LNCaP clone FGC (cell line): ENCODE results near the gene AQP4.

Experiments
- DNase-seq: peaks from one replicate; pipeline ENCODE4 v3.0.0-alpha.2; 2011; ENCODE audit warnings: low read depth
- H3K4me3 ChIP-seq: 2 replicates; pipeline ENCODE4 v1.5.1; 2011; ENCODE audit warnings: mild to moderate bottlenecking, low read depth, low read length, control low read depth
- TF ChIP-seq, protein P1 (sequence below): IDR thresholded peaks from 2 replicates; pipeline ENCODE4 v1.5.1; 2012; ENCODE audit warnings: mild to moderate bottlenecking; ENCODE audit not compliant: control insufficient read depth, insufficient read depth; ENCODE audit errors: extremely low read depth

The AQP4 gene, protein sequence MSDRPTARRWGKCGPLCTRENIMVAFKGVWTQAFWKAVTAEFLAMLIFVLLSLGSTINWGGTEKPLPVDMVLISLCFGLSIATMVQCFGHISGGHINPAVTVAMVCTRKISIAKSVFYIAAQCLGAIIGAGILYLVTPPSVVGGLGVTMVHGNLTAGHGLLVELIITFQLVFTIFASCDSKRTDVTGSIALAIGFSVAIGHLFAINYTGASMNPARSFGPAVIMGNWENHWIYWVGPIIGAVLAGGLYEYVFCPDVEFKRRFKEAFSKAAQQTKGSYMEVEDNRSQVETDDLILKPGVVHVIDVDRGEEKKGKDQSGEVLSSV

DNA sequence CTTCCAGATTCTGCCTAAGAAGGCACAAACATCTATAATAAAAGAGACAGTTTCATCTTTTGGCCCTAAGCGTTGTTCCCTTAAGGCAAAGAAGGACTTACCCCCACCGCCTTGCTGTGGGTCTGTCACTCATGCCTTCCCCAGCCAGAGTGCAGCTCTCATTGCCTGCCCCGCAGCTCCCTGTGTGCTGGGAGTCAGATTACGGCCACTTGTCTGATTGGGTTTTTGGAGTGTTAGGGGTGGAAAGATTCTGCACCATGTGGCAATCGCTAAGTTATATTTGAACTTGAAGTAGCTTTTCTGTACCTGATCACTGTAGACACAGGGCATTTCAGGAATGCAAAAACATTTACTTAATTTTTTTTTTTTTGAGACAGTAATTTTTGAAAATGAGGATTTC, at the start of gene AQP4:
Gene AQP4, minus strand, starts transcription at position 151 of the 400 bp plus-strand sequence. Its CDS starts 18 bp downstream, at position 133.
- no peak within 1 kb of the TSS for H3K4me3 ChIP-seq
- no peak for DNase-seq

DNA sequence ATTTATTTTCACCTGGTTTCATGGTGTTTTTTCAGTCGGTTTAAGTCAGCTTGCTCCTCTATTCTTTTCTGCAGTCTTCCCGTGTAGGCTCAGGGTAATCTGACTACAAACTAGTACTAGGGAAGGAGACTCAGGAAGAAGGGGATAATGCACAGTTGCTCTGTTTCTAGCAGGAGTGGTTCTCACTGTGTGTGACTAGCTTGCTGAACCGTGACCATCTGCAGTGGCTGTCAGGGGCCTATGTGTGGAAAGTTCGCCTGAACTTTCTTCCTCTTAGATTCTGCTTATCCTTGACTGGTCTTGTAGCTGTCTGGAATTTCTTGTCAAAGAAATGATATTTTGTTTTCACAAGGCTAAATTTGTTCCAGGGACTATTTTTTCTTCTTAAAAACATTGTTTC, 46.3 kb upstream of the AQP4 start:
- H3K4me3 ChIP-seq: no peak overlapping the region
- DNase-seq: no peak
- TF ChIP-seq, protein P1, sequence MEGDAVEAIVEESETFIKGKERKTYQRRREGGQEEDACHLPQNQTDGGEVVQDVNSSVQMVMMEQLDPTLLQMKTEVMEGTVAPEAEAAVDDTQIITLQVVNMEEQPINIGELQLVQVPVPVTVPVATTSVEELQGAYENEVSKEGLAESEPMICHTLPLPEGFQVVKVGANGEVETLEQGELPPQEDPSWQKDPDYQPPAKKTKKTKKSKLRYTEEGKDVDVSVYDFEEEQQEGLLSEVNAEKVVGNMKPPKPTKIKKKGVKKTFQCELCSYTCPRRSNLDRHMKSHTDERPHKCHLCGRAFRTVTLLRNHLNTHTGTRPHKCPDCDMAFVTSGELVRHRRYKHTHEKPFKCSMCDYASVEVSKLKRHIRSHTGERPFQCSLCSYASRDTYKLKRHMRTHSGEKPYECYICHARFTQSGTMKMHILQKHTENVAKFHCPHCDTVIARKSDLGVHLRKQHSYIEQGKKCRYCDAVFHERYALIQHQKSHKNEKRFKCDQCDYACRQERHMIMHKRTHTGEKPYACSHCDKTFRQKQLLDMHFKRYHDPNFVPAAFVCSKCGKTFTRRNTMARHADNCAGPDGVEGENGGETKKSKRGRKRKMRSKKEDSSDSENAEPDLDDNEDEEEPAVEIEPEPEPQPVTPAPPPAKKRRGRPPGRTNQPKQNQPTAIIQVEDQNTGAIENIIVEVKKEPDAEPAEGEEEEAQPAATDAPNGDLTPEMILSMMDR: no peak

More for the DNA sequence above, at the start of gene AQP4:
- TF ChIP-seq, protein P1: no peak

DNA sequence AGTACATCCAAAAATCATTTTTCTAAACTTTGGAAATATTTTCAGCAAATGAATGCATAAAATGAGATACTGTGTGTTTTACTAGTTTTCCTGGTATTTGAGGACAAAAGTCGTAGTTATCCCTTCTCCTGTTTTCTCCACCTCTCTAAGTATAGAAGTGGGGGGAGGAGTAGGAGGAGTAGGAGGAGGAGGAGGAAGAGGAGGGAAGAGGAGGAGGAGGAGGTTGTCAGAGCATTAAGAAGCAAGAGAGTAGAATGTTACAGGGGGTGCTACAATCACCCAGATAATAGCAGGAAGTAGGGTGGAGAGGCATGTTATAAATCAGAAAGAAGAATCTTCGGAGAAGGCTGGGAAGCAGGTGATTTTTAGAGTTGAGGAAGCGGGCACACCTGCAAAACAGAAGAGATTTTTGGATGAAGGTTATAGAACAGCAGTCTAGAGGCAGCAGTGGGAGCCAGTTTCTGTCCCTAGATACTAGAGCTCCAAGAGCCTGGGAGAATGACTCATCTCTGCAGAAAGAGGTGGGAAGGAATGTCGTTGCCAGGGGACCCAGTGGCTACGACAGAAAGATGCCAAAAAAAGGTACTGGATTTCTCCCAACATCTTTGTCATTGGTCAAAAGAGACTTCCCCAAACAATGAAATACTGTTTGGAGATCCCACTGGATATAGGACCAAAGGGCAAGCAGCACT, 44.2 kb upstream of the AQP4 start:
- H3K4me3 ChIP-seq: no peak overlapping the region
- DNase-seq: no peak
- TF ChIP-seq, protein P1: no peak

DNA sequence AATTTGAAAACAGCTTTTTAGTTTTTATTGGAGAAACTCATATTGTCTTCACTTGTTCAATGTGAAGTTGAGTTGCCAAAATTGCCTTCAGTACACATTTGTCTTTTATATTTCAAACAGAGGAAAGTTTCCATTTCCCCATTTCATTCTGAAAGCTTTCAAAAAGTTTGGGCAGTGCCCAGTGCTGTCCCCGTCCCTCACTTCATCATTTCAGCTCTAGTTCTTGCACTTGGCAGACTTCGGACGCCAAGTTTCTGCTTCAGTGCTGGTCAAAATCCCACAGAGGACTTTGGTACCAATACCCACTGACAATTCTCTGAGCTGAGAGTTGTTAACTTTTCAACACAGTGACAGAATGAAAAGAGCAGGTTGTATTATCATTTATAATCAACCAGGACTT, 43.4 kb upstream of the AQP4 start:
- no peak overlapping the region for H3K4me3 ChIP-seq
- no peak for DNase-seq
- TF ChIP-seq, protein P1: no peak

DNA sequence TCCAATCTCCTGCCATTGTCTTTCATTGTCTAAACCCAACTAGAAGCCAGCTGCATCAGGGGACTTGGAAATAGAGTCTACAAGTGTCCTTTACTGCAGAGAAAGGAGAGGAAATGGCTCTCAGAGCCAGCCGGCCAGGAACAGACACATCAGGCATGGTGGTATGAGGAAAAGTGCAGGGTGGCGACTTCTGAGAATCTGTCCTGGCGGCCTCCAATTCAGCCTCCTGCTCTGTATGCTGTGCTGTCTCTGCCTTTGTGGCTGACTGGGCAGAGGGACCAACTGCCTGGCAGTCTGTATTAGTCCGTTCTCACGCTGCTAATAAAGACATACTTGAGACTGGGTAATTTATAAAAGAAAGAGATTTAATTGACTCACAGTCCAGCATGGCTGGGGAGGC, 36.8 kb upstream of the AQP4 start:
- DNase-seq: no peak
- H3K4me3 ChIP-seq: no peak overlapping the region
- TF ChIP-seq, protein P1: no peak

DNA sequence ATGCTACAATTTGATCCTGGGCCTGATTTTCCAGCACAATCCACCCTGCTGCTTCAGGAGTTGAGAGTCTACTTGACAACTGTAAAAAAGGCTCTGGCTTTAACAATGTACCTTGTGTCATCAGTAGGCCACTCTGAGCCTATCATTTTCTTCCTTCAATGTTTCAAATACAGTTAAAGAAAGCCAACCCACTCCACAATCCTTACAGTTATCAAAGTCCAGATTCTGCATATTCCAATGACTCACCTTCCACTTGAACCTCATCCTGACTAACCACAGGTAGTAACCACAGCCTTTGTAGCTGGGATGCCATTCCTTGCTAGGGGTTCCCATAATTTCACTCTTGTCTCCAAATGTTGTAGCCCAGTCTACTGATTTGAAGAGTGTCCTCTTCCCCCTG, 35.5 kb upstream of the AQP4 start:
- TF ChIP-seq, protein P1: no peak
- no peak for DNase-seq
- no peak overlapping the region for H3K4me3 ChIP-seq
